ENCODE data around the gene RMDN3.

RMDN3 gene

DNA sequence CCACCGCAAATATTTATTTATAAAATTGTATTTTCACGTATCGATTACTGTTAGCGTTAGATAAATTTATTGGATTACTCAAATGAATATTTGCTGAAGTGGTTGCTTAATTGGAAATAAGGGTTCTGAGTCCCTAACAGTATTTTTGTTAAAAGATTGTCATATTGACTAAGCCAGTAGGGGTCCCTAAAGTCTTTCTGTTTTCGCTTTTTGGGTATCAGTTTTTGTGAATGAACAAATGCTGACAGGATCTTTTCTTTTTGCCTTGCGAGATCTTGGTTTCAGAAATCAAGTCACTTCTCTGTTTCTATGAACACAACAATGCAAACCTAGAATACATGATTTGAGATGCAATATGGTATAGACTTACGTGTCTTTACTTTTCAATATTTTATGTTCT, 53.0 kb downstream of the RMDN3 start:
- peaks cover 5% of the 10 kb centered on the region for H3K4me1 Mint-ChIP-seq
- no peak for DNase-seq
- H3K27me3 Mint-ChIP-seq (ENCODE audit: low read depth, poor library complexity), result peaks cover 4% of the 10 kb centered on the region
- no peak overlapping the region for H3K27ac Mint-ChIP-seq
- H3K36me3 Mint-ChIP-seq (ENCODE audit: low read depth), result peaks cover 31% of the 10 kb centered on the region
- no peaks in the 10 kb centered on the region for H3K9me3 Mint-ChIP-seq
- TF ChIP-seq, protein P1, sequence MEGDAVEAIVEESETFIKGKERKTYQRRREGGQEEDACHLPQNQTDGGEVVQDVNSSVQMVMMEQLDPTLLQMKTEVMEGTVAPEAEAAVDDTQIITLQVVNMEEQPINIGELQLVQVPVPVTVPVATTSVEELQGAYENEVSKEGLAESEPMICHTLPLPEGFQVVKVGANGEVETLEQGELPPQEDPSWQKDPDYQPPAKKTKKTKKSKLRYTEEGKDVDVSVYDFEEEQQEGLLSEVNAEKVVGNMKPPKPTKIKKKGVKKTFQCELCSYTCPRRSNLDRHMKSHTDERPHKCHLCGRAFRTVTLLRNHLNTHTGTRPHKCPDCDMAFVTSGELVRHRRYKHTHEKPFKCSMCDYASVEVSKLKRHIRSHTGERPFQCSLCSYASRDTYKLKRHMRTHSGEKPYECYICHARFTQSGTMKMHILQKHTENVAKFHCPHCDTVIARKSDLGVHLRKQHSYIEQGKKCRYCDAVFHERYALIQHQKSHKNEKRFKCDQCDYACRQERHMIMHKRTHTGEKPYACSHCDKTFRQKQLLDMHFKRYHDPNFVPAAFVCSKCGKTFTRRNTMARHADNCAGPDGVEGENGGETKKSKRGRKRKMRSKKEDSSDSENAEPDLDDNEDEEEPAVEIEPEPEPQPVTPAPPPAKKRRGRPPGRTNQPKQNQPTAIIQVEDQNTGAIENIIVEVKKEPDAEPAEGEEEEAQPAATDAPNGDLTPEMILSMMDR (IDR thresholded peaks at IDR 0.05), result no peak
- H3K4me3 Mint-ChIP-seq, result no peak overlapping the region

DNA sequence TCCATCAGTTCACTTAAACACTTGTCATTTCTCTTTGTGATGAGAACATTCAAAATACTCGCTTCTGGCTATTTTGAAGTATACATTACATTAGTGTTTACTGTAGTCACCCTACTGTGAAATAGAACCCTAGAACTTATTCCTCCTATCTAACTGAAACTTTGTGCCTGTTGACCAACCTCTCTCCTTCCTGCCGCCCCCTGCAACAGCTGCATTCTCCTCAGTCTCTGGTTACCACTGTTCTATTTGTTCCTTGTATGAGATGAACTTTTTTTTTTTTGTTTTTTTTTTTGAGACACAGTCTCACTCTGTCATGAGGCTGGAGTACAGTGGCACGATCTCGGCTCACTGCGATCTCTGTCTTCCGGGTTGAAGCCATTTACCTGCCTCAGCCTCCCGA, 57.1 kb downstream of the RMDN3 start:
- Mint-ChIP-seq H3K9me3 (no peaks in the 10 kb centered on the region), H3K4me1 (peaks cover 30% of the 10 kb centered on the region), H3K27me3 (ENCODE audit: low read depth, poor library complexity) (peaks cover 4% of the 10 kb centered on the region), H3K36me3 (ENCODE audit: low read depth) (peaks cover 26% of the 10 kb centered on the region), H3K4me3 (peak overlapping the region; percentile 8), H3K27ac (no peak overlapping the region)
- no peak for DNase-seq
- TF ChIP-seq, protein P1 (IDR thresholded peaks at IDR 0.05), result no peak

DNA sequence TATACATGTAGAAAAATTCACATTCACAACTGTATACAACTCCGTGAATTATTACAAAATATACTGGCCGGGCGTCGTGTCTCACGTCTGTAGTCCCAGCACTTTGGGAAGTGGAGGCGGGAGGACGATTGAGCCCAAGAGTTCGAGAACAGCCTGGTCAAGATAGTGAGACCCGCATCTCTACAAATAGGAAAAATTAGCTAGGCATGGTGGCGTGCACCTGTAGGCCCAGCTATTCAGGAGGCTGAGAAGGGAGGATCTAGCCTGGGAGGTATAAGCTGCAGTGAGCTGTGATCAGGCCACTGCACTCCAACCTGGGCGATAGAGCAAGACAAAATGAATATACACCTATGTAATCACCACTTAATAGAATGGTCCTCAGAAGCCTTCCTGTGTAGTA, 58.8 kb downstream of the RMDN3 start:
- H3K4me1 Mint-ChIP-seq, result peaks cover 30% of the 10 kb centered on the region
- H3K27ac Mint-ChIP-seq, result no peak overlapping the region
- TF ChIP-seq, protein P1 (IDR thresholded peaks at IDR 0.05), result no peak
- no peak for DNase-seq
- H3K36me3 Mint-ChIP-seq (ENCODE audit: low read depth), result peaks cover 21% of the 10 kb centered on the region
- H3K4me3 Mint-ChIP-seq, result peak overlapping the region; percentile 100
- H3K27me3 Mint-ChIP-seq (ENCODE audit: low read depth, poor library complexity), result peaks cover 4% of the 10 kb centered on the region
- no peaks in the 10 kb centered on the region for H3K9me3 Mint-ChIP-seq

DNA sequence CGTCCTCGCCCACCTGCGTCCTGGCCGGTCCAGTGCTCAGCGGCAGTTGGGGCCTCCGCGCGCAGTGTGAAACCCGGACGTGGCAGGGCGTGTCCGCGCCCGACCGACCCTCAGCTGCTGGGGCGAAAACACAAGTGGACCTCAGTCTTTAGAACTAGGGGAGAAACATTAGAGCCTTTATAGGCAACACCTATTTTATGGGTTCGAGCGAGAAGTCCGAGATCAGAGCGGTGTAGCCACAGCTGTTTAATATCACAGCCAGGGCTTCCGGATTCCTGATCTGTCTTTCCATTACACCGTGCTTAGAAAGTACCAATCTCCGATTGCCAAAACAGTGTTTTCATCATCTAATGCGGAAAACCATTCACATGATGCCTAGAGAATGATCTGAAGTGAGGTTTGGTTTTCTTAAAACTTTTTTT, 59.6 kb downstream of the RMDN3 start:
- Mint-ChIP-seq H3K4me1 (peaks cover 30% of the 10 kb centered on the region), H3K9me3 (no peaks in the 10 kb centered on the region), H3K4me3 (peak overlapping the region; percentile 100), H3K27me3 (ENCODE audit: low read depth, poor library complexity) (peaks cover 4% of the 10 kb centered on the region), H3K36me3 (ENCODE audit: low read depth) (peaks cover 21% of the 10 kb centered on the region), H3K27ac (no peak overlapping the region)
- TF ChIP-seq, protein P1 (IDR thresholded peaks at IDR 0.05), result no peak
- DNase-seq, result no peak

DNA sequence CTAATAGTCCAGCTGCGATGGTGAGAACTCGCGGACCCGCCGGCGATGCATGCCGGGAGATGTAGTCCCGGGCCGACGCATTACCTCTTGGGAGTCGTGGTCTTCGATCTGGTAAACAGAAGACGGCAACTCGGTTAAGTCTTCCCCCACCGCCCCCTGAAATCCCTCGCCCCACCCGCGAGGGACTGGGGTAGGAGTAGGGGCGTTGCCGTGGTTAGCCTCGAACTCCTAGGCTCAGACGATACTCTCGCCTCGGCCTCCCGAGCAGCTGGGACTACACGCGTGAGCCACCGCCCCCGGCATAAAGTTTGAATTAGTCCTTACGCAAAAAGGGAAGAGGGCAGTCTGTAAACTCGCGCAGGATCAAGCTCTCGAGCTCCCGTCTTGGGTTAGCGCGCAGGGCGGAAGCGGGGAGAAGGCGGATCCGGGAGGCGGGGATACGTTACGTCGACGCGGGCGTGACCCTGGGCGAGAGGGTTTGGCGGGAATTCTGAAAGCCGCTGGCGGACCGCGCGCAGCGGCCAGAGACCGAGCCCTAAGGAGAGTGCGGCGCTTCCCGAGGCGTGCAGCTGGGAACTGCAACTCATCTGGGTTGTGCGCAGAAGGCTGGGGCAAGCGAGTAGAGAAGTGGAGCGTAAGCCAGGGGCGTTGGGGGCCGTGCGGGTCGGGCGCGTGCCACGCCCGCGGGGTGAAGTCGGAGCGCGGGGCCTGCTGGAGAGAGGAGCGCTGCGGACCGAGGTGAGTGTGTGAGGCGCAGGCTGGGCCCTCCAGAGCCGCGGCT, 60.2 kb downstream of the RMDN3 start, which contains the start of gene RAD51:
RAD51 (plus strand) TSS at position 487 of the 781 bp plus-strand sequence. CDS start 3,585 bp downstream, outside the sequence.
- TF ChIP-seq, protein P1 (IDR thresholded peaks at IDR 0.05), result no peak
- peak within 1 kb of the TSS; percentile 99 for H3K27ac Mint-ChIP-seq
- H3K9me3 Mint-ChIP-seq, result no peaks in the 10 kb centered on the region
- H3K27me3 Mint-ChIP-seq (ENCODE audit: low read depth, poor library complexity), result peaks cover 4% of the 10 kb centered on the region
- H3K4me1 Mint-ChIP-seq, result peaks cover 30% of the 10 kb centered on the region
- peak; percentile 92 for DNase-seq
- H3K4me3 Mint-ChIP-seq, result peak within 1 kb of the TSS; percentile 100
- H3K36me3 Mint-ChIP-seq (ENCODE audit: low read depth), result peaks cover 21% of the 10 kb centered on the region
